Activated CD4-positive, alpha-beta T cell treated with anti-CD3 and anti-CD28 coated beads, Interleukin-2, amount 10 ng/mL, durations not matched to agents 24 days and 14 days (primary cell): Measurements from ENCODE around the gene CCDC85C. TPM values are rescaled to one million over a fixed set of nuclear protein-coding genes. Genes with fewer than 3 reads are reported as not detected.

Source experiments
- DNase-seq: peaks from one replicate; pipeline ENCODE4 v3.0.0; 2022
- H3K27ac Mint-ChIP-seq: one replicate; pipeline ENCODE4 v1.8.0; 2022; ENCODE audit warnings: mild to moderate bottlenecking, mixed read lengths
- H3K27me3 Mint-ChIP-seq: one replicate; pipeline ENCODE4 v1.8.0; 2022; ENCODE audit warnings: mixed read lengths
- H3K36me3 Mint-ChIP-seq: one replicate; pipeline ENCODE4 v1.8.0; 2022; ENCODE audit warnings: low read depth, mild to moderate bottlenecking, mixed read lengths
- H3K4me1 Mint-ChIP-seq: one replicate; pipeline ENCODE4 v1.8.0; 2021; ENCODE audit warnings: mixed read lengths
- H3K4me3 Mint-ChIP-seq: one replicate; pipeline ENCODE4 v1.8.0; 2022; ENCODE audit warnings: mild to moderate bottlenecking, moderate library complexity, mixed read lengths
- H3K9me3 Mint-ChIP-seq: one replicate; pipeline ENCODE4 v1.8.0; 2021; ENCODE audit warnings: mixed read lengths
- intact Hi-C: fragments of 100-400 bp; cut with micrococcal nuclease; formaldehyde crosslinking; loops from one replicate; pipeline ENCODE4 v1.15.1; 2023
- total RNA-seq: library from RNA; stranded (reverse); gene quantifications from 2 replicates; pipeline ENCODE4 v1.2.3, GENCODE V29; 2022

CCDC85C gene
- total RNA-seq, 1 donor from 2014 or later: 6.7 TPM

- H3K27ac Mint-ChIP-seq: peak overlapping the region; percentile 96
- no peaks in the 10 kb centered on the region for H3K9me3 Mint-ChIP-seq
- no peaks in the 10 kb centered on the region for H3K27me3 Mint-ChIP-seq
- peaks cover 35% of the 10 kb centered on the region for H3K4me1 Mint-ChIP-seq
- H3K36me3 Mint-ChIP-seq: peaks cover 4% of the 10 kb centered on the region
- intact Hi-C loops: no loop called here
- DNase-seq: no peak
- H3K4me3 Mint-ChIP-seq: peak overlapping the region; percentile 98
Observed at GRCh38 chr14:99479160-99479905, 124.7 kb downstream of the CCDC85C start.

- Mint-ChIP-seq H3K4me1 (peaks cover 25% of the 10 kb centered on the region), H3K27me3 (no peaks in the 10 kb centered on the region), H3K27ac (no peak overlapping the region), H3K4me3 (no peak overlapping the region), H3K36me3 (peaks cover 3% of the 10 kb centered on the region), H3K9me3 (no peaks in the 10 kb centered on the region)
- no peak for DNase-seq
- intact Hi-C loops: no loop called here
Observed at GRCh38 chr14:99478128-99478527, 125.9 kb downstream of the CCDC85C start.

GRCh38 chr14:99476864-99477263 is 127.1 kb downstream of the CCDC85C start:
- Mint-ChIP-seq H3K27me3 (no peaks in the 10 kb centered on the region), H3K36me3 (peaks cover 3% of the 10 kb centered on the region), H3K9me3 (no peaks in the 10 kb centered on the region), H3K4me3 (no peak overlapping the region), H3K4me1 (peaks cover 19% of the 10 kb centered on the region), H3K27ac (no peak overlapping the region)
- intact Hi-C loops: no loop called here
- no peak for DNase-seq

- H3K27me3 Mint-ChIP-seq: no peaks in the 10 kb centered on the region
- intact Hi-C loops: no loop called here
- H3K9me3 Mint-ChIP-seq: no peaks in the 10 kb centered on the region
- H3K4me1 Mint-ChIP-seq: peaks cover 19% of the 10 kb centered on the region
- no peaks in the 10 kb centered on the region for H3K36me3 Mint-ChIP-seq
- H3K4me3 Mint-ChIP-seq: no peak overlapping the region
- no peak overlapping the region for H3K27ac Mint-ChIP-seq
- no peak for DNase-seq
Observed at GRCh38 chr14:99475660-99476059, 128.3 kb downstream of the CCDC85C start.

DNA sequence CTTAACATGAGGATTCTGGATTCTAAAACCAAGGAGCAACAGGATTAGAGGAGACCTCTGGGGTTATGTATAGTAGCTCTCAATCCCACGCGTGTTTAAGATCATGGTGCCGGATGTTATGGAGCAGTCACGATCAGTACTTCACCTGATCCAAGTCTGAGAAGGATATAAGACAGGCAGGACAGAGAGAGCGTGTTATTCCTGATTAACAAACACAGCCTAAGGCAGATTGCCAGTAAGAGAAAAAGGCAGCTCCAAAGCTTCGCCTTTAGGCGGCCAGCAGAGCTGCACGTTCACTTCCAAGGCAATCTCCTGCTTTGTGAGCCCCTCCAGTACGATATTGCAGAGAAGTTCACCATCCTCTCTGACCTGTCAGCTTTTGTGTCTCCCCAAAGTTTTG is 128.8 kb downstream of the CCDC85C start:
- Mint-ChIP-seq H3K27me3 (no peaks in the 10 kb centered on the region), H3K36me3 (no peaks in the 10 kb centered on the region), H3K4me3 (no peak overlapping the region), H3K4me1 (peaks cover 19% of the 10 kb centered on the region), H3K27ac (no peak overlapping the region), H3K9me3 (no peaks in the 10 kb centered on the region)
- DNase-seq: no peak
- intact Hi-C loops: no loop called here

- Mint-ChIP-seq H3K27me3 (no peaks in the 10 kb centered on the region), H3K27ac (no peak overlapping the region), H3K36me3 (no peaks in the 10 kb centered on the region), H3K9me3 (no peaks in the 10 kb centered on the region), H3K4me1 (peaks cover 11% of the 10 kb centered on the region), H3K4me3 (no peak overlapping the region)
- intact Hi-C loops: no loop called here
- no peak for DNase-seq
Observed at GRCh38 chr14:99473458-99473857, 130.5 kb downstream of the CCDC85C start.

- Mint-ChIP-seq H3K27me3 (no peaks in the 10 kb centered on the region), H3K9me3 (no peaks in the 10 kb centered on the region), H3K27ac (no peak overlapping the region), H3K4me1 (peaks cover 11% of the 10 kb centered on the region), H3K36me3 (no peaks in the 10 kb centered on the region), H3K4me3 (no peak overlapping the region)
- DNase-seq: no peak
- intact Hi-C loops: no loop called here
Observed at GRCh38 chr14:99472937-99473336, 131.1 kb downstream of the CCDC85C start.

DNA sequence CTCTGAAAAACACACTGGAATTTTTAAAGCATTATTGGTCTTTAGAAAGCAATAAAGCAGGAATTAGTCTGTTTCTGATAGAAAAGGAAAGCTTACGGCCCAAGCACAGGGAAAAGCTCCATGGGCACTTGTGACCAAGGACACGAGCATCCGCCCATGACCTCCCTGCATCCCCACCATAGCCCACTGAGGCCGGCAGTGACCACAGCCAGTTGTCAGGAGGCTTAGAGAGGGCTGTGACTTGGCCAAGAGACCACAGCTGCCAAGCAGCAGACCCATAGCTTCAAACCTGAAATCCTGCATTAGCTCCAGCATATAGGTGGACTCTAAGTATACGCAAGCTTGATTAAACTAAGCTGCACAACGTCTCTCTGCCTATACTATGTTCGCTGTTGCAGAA is 132.3 kb downstream of the CCDC85C start:
- Mint-ChIP-seq H3K4me1 (peaks cover 11% of the 10 kb centered on the region), H3K4me3 (no peak overlapping the region), H3K27me3 (no peaks in the 10 kb centered on the region), H3K36me3 (no peaks in the 10 kb centered on the region), H3K27ac (no peak overlapping the region), H3K9me3 (no peaks in the 10 kb centered on the region)
- DNase-seq: no peak
- intact Hi-C loops: no loop called here

GRCh38 chr14:99468836-99469592 is 135.0 kb downstream of the CCDC85C start:
- no peaks in the 10 kb centered on the region for H3K27me3 Mint-ChIP-seq
- H3K4me3 Mint-ChIP-seq: no peak overlapping the region
- no peak overlapping the region for H3K27ac Mint-ChIP-seq
- intact Hi-C loops: no loop called here
- H3K36me3 Mint-ChIP-seq: peaks cover 4% of the 10 kb centered on the region
- no peaks in the 10 kb centered on the region for H3K9me3 Mint-ChIP-seq
- H3K4me1 Mint-ChIP-seq: peaks cover 11% of the 10 kb centered on the region
- no peak for DNase-seq

DNA sequence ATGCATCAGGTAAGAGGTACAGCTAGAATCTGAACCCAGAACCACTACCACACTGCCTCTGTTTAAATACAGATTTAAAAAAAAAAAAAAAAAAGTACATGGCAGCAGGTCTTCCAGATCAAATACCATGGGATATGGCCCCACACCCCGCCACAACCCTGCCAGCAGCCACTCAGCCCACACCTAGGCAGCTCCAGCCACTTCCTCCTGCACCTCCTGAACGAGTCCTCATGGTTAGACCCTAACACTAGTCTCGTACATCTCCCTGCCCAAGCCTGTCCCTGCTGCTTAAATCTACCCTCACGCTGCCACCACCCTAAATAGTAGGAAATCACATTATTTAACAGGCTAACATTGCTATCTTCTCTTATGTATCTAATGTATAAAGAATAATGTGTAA is 135.9 kb downstream of the CCDC85C start:
- Mint-ChIP-seq H3K9me3 (no peaks in the 10 kb centered on the region), H3K27me3 (no peaks in the 10 kb centered on the region), H3K36me3 (peaks cover 9% of the 10 kb centered on the region), H3K27ac (no peak overlapping the region), H3K4me3 (no peak overlapping the region), H3K4me1 (peaks cover 11% of the 10 kb centered on the region)
- intact Hi-C loops: no loop called here
- DNase-seq: no peak

DNA sequence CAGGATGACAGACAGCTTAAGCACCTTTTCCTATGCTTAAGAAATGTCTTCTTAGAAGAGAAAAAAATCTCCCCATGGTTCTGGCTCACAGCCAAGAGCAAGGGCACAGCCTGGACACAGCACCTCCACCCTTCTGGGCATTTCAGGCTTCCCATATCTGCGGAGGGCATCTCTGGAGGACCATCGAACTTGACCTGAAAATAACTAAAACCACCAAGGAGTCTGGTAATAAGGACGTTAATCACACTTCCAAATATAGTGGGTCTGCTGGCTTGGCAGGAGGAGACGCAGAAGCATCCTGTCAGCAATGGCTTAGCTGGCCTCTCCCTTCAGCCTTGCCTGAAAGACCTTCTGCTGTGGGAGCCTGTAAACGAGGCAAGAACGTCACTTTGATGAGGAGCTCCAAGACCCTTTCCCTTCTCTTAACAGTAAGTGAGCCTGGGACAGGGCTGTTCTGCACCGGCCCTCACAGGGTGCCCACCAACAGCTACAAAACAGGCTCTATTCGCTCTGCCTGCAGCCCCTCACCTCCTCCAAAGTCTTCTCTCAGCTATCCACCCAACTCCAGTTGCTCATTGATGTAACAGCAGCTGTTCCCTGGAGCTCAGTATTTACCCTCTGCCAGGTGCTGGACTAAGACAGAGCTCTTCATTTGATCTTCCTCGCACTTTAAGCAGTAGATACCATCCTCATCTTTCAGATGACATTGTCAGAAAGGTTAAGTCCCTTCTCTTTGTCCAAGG is 136.5 kb downstream of the CCDC85C start:
- peak; percentile 50 for DNase-seq
- intact Hi-C loops: no loop called here
- no peaks in the 10 kb centered on the region for H3K9me3 Mint-ChIP-seq
- no peaks in the 10 kb centered on the region for H3K27me3 Mint-ChIP-seq
- H3K4me3 Mint-ChIP-seq: no peak overlapping the region
- no peak overlapping the region for H3K27ac Mint-ChIP-seq
- H3K36me3 Mint-ChIP-seq: peaks cover 11% of the 10 kb centered on the region
- H3K4me1 Mint-ChIP-seq: peaks cover 12% of the 10 kb centered on the region

GRCh38 chr14:99466758-99467157 is 137.2 kb downstream of the CCDC85C start:
- intact Hi-C loops: no loop called here
- Mint-ChIP-seq H3K27me3 (no peaks in the 10 kb centered on the region), H3K4me3 (no peak overlapping the region), H3K27ac (no peak overlapping the region), H3K36me3 (peaks cover 18% of the 10 kb centered on the region), H3K9me3 (no peaks in the 10 kb centered on the region), H3K4me1 (peaks cover 17% of the 10 kb centered on the region)
- DNase-seq: no peak

DNA sequence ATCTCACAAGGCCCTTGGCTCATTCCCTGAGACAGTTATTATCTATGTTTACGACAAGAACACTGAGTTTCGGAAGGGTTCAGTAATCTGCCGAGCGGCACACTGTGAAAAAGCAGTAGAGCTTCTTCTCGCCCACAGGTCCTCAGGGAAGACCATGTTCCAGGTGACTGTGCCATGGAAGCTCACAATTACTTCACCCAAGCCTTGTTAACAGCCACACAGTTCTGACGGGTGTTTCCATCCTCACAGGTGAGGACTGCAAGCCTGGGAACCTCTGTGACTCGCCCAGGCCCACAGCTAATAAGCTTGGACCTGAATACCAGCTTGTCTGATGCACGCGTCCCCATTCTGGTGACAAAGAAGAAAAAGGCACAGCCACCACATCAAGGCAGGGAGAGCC is 138.7 kb downstream of the CCDC85C start:
- Mint-ChIP-seq H3K9me3 (no peaks in the 10 kb centered on the region), H3K27me3 (no peaks in the 10 kb centered on the region), H3K36me3 (peaks cover 21% of the 10 kb centered on the region), H3K4me3 (no peak overlapping the region), H3K4me1 (peaks cover 20% of the 10 kb centered on the region), H3K27ac (no peak overlapping the region)
- intact Hi-C loops: no loop called here
- DNase-seq: peak; percentile 50

- Mint-ChIP-seq H3K27ac (no peak overlapping the region), H3K27me3 (no peaks in the 10 kb centered on the region), H3K4me1 (peaks cover 20% of the 10 kb centered on the region), H3K9me3 (no peaks in the 10 kb centered on the region), H3K36me3 (peaks cover 28% of the 10 kb centered on the region), H3K4me3 (no peak overlapping the region)
- no peak for DNase-seq
- intact Hi-C loops: no loop called here
Observed at GRCh38 chr14:99463974-99464373, 140.0 kb downstream of the CCDC85C start.
